HEK293 (cell line): ENCODE results near the gene NDRG4.

Experiments
- TCF7L2 ChIP-seq: IDR thresholded peaks from 2 replicates; pipeline ENCODE4 v1.6.1; 2011; ENCODE audit warnings: low read depth, mild to moderate bottlenecking, inconsistent platforms, low read length, moderate library complexity, borderline replicate concordance
- TF ChIP-seq, protein P1 (sequence below): fragments of 450-650 bp; formaldehyde crosslinking; IDR thresholded peaks from 2 replicates; pipeline ENCODE4 v1.5.1; 2016; ENCODE audit warnings: missing biosample characterization, missing genetic modification characterization

DNA sequence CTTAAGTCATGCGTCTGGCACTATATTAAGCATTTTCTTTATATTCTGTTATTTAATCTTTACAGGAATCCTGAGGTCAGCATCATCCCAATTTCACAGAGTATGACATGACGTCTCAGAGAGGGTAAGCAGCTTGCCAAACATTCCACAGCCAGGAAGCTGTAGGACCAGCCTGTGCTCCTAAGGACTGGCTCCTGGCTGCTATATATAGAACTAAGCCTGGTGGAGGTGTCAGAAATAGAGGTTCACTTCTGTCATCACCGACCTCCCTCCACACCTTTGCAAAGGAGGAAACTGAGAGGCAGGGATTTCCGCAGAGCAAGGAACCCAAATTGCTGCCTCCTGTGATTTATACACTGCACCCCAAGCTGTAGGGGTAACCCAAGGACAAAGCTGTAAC, 37.9 kb upstream of the NDRG4 start:
- TF ChIP-seq, protein P1, sequence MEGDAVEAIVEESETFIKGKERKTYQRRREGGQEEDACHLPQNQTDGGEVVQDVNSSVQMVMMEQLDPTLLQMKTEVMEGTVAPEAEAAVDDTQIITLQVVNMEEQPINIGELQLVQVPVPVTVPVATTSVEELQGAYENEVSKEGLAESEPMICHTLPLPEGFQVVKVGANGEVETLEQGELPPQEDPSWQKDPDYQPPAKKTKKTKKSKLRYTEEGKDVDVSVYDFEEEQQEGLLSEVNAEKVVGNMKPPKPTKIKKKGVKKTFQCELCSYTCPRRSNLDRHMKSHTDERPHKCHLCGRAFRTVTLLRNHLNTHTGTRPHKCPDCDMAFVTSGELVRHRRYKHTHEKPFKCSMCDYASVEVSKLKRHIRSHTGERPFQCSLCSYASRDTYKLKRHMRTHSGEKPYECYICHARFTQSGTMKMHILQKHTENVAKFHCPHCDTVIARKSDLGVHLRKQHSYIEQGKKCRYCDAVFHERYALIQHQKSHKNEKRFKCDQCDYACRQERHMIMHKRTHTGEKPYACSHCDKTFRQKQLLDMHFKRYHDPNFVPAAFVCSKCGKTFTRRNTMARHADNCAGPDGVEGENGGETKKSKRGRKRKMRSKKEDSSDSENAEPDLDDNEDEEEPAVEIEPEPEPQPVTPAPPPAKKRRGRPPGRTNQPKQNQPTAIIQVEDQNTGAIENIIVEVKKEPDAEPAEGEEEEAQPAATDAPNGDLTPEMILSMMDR (tag by site-specific recombination): no peak
- no peak for TF ChIP-seq TCF7L2
